Midbrain (tissue), 1 donor: ENCODE data around the gene PHAX.
"Not testable (repeated sequence)": the region's sequence is repeated elsewhere in the genome, so short reads cannot be mapped to it uniquely, and the experiment has no call there.

Experiments used
- DNase-seq: peaks from one replicate; lab custom pipeline; 2025; lab: John Stamatoyannopoulos, UW

Gene PHAX, protein sequence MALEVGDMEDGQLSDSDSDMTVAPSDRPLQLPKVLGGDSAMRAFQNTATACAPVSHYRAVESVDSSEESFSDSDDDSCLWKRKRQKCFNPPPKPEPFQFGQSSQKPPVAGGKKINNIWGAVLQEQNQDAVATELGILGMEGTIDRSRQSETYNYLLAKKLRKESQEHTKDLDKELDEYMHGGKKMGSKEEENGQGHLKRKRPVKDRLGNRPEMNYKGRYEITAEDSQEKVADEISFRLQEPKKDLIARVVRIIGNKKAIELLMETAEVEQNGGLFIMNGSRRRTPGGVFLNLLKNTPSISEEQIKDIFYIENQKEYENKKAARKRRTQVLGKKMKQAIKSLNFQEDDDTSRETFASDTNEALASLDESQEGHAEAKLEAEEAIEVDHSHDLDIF

DNA sequence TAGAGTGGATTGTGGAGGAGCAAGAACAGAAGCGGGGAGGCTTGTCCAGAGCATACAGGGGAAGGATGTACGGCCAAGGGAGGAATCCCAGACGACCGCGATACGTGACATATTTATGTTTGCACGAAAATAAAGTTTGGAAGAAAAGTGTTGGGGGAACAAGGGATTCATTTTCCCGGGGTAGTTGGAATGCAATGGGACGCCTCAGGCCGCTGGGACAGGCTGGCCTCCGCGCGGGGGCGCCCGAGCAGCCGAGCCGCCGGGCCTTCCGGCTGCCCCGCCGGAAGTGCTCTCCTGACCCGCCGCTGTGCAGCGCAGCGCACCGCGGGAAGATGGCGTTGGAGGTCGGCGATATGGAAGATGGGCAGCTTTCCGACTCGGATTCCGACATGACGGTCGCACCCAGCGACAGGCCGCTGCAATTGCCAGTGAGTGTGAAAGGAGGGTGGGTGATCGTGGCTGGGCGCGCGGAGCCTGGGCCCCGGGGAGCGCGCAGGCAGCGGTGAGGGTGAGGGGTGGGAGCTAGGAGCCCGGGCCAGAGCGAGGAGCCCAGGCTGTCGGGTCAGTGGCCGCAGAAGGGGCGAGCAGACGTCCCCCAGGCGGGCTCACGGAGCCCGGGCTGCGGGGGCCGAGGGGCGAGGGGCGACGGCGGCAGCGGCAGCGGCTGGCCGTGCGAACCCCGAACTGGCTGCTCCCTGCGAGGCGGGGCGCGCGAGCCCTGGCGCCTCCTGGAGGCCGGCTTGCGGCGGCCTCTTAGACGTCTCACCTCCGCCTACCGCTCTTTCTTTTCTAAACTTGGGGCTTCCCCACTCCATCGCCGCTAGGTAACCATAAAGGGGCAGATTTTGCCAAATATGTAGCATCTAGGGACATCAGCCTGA lies at the start of gene PHAX:
TSS of gene PHAX (plus strand) at position 317 of the 881 bp plus-strand sequence. CDS start at position 333, 16 bp downstream.
- DNase-seq, result peak; percentile 86

DNA sequence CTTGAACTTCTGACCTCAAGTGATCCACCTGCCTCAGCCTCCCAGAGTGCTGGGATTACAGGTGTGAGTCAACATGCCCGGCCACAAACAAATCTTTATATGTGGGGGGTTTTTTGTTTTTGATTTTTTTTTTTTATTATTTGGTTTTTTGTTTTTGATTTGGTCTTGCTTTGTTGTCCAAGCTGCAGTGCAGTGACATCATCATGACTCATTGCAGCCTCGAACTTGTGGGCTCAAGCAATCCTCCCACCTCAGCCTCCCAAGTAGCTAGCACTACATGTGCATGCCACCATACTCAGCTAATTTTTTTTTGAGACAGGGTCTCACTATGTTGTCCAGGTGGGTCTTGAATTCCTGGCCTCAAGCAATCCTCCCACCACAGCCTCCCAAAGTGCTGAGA lies 48.1 kb upstream of the PHAX start:
- no peak for DNase-seq

DNA sequence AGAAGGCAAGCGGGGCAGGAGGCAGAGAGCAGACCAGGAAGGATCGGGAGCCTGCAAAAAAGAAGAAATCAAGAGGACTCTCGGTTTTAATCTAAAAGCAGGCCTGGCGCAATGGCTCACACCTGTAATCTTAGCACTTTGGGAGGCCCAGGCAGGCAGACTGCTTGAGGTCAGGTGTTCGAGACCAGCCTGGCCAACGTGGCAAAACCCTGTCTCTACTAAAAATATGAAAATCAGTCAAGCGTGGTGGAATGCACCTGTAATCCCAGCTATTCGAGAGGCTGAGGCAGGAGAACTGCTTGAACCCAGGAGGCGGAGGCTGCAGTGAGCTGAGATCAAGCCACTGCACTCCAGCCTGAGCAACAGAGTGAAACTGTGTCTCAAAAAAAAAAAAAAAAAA lies 45.6 kb upstream of the PHAX start:
- not testable (repeated sequence) for DNase-seq

DNA sequence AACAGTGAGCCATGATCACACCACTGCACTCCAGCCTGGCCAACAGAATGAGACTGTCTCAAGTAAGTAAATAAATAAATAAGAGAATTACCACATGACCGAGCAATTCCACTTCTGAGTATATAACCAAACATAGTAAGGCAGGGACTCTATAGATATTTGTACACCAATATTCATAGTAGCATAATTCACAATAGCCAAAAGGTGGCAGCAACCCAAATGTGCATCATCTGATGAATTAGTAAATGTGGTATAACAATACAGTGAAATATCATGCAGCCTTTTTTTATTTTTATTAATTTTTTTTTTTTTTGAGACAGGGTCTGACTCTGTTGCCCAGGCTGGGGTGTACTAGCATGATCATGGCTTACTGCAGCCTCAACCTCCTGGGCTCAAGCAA lies 38.8 kb upstream of the PHAX start:
- DNase-seq, result no peak

DNA sequence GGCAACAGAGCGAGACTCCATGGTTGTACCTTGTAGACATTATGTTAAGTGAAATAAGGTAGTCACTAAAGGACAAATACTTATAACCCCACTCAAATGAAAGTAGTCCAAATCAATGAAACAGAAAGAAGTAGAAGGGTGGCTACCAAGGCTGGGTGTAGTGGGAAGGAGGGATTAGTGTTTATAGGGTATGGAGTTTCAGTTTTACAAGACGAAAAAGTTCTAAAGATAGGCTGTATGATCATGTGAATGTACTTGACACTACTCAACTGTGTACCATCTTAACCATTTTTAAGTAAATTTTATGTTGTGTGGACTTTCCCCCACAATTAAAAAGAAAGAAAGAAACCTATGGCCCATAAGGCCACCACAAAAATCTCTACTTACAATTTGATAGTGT lies 37.9 kb upstream of the PHAX start:
- no peak for DNase-seq

DNA sequence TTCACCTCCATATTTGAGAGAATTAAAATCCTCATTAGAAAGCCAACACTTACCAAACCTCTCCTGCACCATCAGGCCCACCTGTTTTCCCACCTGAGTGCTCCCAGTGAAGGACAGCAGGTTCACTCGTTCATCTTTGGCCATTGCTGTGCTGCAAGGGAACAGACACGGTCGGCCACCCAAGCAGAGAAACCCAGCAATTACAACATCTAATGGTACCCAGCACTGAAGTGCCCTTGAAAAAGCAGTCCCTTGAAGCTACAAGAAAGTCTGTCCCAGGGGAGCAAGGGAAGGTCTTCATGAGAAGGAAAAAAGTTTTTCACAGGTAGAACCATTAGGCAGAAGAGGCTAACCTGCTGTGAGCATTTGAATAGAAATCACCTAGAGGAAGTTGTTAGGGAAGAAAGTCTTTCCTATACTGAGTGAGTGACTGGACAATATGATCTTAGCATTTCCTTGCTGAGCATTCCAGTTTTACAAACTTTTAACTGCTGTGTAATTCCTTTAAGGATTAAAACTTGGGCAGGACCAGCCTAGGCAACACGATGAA lies 32.5 kb upstream of the PHAX start:
- no peak for DNase-seq

DNA sequence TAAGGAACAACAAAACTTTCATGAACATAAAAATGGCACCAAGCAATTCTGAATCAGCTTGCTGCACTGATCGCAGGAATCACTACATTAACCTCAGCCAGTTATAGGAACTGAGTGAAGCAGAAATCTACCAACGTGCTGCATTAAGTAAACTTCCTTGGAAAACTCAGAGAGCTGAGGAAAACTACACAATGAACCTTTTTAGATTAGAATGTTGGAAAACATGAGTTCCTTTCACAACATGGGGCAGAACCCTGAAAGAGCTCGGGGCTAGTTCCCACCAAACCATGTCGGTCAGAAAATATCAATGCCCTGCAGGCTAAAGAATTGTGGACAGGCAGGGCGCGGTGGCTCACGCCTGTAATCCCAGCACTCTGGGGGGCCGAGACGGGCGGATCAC lies 25.1 kb upstream of the PHAX start:
- no peak for DNase-seq

DNA sequence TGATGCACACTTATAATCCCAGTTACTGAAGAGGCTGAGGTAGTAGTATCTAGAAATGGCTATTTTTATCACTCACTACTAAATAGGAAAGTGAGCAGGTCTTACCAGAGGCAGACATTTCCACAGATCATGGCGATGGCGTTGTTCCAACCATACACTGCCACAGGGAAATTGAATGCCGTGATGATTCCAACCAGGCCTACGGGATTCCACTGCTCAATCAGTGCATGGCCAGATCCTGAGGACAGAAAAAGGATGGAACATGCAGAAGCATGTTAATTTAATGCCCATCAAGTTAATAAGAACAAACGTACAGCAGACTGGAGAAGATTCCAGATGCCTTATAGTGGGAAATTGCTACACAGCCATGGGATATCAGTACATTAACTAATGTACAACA lies 23.8 kb upstream of the PHAX start:
- DNase-seq, result no peak

DNA sequence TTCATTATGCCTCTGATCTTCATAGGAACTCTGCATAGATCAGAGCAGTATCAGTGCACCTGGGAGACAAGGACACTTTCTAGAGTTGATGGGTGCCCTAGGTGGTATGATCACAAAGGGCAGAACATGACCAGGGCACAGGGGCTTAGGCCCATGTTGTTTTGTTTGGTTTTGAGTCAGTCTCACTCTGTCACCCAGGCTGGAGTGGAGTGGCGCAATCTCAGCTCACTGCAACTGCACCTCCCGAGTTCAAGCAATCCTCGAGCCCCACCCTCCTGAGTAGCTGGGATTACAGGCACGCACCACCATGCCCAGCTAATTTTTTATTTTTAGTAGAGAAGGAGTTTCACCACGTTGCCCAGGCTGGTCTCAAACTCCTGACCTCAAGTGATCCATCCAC lies 23.3 kb upstream of the PHAX start:
- no peak for DNase-seq

DNA sequence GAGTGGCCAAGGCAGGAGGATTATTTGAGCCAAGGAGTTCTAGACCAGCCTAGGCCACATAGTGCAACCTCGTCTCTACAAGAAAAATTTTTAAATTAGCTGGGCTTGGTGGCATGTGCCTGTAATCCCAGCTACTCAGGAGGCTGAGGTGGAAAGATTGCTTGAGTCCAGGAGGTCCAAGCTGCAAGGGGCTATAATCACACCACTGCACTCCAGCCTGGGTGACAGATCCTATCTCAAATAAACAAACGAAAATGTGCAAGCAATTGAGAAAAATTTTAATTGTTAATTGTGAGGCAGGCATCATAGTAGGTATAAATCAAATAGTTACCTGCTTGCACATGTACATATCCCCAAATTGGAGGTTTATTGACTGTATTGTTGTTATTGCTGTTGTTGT lies 21.0 kb upstream of the PHAX start:
- no peak for DNase-seq

DNA sequence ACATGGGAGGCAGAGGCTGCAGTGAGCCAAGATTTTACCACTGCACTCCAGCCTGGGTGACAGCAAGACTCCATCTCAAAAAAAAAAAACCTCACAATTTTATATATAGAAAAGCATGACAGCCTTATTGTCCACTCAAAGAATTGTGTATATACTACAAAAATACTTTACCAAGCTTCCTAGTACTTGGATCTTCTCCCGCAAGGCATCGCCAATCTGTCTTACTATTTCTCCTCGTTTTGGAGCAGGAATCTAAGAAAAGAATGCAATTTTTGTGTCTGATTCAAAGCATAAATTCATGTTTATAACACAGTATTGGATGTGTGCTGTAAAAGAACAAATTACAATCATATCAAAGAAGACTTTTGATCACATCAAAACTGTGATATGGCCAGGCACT lies 17.0 kb upstream of the PHAX start:
- DNase-seq, result no peak

DNA sequence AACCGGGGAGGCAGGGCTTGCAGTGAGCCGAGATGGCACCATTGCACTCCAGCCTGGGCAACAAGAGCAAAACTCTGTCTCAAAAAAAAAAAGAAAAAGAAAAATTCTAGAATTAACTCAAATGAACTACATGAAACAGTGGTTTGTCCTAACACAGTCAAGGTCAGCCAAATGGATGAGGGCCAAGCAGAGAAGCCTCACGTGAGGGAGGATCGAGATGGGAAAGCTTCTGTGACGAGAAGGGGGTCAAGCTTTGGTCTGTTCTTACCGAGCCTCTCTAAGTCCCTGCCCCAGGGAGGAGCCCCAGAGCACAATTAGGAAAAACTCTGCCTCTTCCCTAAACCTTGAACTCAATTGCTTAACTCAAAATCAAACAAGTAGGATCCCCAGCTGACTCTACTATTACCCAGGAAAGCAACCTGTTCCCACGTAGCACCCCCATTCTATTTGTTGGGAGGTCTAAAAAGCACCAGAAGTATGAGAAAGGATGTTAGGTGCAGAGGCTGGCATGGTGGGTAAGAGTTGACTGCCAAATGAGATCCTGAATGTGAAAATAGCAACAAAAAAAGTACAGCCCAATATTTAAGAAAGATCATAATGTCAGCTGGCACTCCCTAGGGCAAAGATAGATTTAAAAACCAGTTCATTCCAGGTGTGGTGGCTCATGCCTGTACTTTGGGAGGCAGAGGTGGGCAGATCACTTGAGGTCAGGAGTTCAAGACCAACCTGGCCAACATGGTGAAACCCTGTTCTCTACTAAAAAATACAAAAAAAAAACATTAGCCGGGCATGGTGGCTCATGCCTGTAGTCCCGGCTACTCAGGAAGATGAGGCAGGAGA lies 13.0 kb upstream of the PHAX start:
- DNase-seq, result no peak

DNA sequence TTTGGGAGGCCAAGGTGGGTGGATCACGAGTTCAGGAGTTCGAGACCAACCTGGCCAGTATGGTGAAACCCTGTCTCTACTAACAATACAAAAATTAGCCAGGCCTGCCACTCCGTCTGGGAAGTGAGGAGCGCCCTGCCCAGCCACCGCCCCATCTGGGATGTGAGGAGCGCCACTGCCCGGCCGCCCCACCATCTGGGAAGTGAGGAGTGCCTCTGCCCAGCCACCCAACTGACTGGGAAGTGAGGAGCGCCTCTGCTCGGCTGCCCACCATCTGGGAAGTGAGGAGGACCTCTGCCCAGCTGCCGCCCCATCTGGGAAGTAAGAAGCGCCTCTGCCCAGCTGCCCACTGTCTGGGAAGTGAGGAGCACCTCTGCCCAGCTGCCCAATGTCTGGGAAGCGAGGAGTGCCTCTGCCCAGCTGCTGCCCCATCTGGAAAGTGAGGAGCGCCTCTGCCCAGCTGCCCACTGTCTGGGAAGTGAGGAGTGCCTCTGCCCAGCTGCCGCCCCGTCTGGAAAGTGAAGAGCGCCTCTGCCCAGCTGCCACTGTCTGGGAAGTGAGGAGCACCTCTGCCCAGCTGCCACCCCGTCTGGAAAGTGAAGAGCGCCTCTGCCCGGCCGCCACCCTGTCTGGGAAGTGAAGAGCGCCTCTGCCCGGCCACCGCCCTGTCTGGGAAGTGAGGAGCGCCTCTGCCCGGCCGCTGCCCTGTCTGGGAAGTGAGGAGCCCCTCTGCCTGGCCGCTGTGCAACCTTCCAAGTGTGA lies 11.0 kb upstream of the PHAX start:
- no peak for DNase-seq

DNA sequence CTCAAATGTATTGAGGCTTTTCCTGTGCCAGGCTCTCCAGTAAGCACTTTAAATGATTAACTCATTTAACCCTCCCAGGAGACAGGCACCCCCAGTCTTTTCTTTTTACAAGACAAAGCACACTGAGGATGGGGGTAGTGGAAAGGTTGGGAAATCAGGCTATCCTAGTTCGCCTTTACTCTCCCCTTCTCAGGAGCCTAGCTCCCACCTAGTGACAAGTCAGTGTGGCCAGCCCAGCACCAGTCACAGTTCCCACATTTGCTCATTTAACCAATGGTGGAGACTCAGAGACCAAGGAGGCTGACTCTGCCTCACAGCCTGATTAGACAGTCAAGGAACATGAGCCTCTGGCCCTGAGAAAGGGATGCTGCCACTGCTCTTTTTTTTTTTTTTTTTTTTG lies 9.2 kb upstream of the PHAX start:
- DNase-seq, result no peak

DNA sequence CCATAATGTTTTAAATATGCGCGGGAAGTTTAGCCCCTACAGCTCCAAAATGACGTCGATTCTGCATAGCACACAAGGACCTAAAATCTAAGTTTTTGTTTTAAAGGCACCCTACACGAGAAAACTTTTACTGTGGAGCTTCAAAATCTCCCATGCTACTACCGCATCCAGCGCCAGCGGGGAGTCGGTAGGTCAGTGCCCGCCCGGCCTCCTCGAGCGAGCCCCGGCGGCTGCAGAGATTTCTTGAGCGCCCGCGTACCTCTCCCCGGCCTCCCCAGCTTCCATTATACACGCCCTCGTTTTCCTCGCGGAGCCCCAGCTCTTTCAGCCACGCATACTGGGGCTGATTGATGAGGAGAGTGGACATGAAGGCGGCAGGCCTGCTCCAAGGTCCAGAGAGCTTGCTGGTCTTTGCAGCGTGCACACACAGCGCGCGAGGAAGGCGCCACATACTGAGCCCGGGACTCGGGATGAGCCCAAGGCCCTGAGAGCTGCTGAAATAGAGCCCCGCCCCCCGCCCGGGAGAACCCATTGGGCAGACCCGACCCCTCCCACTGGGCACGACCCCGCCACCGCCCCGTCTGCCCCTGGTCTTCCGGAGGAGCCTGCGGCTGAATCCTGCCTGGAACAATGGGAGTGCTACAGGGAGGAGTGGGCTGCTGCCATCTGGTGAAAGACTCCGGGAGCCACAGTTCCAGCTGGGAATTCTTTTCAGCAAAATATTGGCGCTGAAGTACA lies 5.8 kb upstream of the PHAX start, which contains the start of gene ALDH7A1:
TSS of gene ALDH7A1 (minus strand) at position 472 of the 738 bp plus-strand sequence. CDS start at position 451, 21 bp downstream.
- DNase-seq, result peak; percentile 92

DNA sequence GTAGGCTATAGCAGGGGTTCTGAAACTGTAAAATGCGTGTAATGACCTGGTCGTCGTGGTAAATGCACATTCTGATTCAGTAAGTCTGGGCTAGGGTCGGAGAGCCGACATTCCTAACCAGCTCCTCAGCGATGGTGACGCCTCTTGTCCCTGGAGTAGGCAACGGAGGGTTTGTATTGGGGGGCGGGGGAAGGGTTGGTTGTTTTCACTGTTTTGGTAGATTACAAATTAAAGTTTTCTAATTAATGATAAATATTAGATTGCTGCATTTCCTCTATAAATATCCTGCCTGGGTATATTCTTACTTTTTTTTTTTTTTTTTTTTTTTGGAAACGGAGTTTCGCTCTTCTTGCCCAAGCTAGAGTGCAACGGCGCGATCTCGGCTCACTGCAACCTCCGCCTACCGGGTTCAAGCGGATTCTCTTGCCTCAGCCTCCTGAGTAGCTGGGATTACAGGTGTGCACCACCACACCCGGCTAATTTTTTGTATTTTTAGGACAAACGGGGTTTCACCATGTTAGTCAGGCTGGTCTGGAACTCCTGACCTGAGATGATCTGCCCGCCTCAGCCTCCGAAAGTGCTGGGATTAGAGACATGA lies 5.2 kb upstream of the PHAX start:
- DNase-seq, result no peak

DNA sequence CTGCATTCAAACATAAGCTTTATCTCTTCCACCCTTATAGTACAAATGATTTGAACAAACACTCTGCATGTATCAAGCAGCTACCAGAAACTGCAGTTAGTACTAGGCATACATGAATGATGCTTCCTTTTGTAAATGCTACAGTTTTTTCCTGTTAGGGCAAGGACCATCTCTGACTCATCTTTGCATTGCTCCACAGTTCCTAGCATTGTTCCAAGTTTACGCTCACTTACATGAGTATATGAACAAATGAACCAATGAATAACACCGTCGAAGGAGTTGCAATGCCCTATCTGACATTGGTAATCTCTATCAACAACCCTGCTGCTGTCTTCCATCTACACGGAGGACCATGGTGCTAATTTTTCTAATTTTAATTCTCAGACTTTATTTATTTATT lies 3.6 kb upstream of the PHAX start:
- no peak for DNase-seq

DNA sequence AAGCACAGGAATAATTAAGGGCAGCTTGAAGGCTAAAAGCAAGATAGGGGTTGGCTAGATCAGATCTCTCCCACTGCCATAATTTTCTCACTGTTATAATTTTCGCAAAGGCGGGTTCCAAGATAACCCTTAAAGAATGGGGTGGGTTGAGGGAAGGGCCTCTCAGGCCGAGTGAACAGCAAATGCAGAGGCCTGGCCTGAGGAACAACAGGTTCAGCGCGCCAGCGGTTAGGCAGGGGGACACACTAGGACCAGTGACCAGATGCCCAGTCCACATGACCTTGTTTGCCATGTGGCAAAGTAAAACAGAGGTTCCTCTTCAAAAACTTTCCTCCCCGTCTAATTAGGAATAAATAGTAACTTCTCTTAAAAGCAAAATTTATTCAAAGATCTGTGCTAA lies 1.2 kb upstream of the PHAX start:
- no peak for DNase-seq

DNA sequence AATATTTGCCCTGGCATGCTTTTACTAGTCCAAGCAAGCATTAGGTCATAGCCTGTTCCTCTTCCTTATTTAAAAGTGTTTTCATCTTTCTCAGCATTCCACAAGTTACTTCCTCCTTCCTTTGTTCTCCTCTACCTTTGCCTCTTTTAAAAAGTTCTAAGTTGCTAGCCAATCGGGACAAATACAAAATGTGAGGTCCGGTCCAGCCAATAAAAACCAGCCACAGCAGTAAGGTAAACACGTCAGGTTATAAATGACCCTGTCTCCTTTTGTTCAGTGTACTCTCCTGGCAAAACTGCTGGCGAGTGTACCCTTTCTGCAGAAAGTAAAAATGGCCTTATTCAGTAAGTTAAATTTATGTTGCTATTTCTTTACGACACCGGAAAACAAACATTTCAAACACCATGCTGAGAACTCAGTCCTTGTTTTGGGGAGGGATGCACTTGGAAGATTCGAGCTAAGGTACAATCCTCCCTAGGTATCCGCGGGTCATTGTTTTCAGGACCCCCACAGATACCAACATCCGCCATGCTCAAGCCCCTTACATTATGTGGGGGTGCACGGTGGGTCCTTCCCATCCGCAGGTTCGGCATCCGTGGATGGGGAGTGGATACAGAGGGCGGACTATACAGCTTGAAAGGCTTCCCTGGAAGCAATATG lies 646 bp upstream of the PHAX start:
- DNase-seq, result not testable (repeated sequence)
